HG03196 (cell line): Measurements from ENCODE around the gene UNKL.
"Not testable (repeated sequence)": the region's sequence is repeated elsewhere in the genome, so short reads cannot be mapped to it uniquely, and the experiment has no call there.

Experiments used
- ATAC-seq: cut with Tn5 transposase; IDR thresholded peaks from one replicate; pipeline ENCODE4 v1.9.1; 2021; ENCODE audit not compliant: unreplicated experiment

UNKL gene

GRCh38 chr16:1446296-1447080 lies 32.0 kb upstream of the UNKL start:
- ATAC-seq = no peak

GRCh38 chr16:1445518-1446203 lies 31.2 kb upstream of the UNKL start:
- no peak for ATAC-seq

- ATAC-seq = no peak
These were observed 30.4 kb upstream of the UNKL start for GRCh38 chr16:1444730-1445517.

GRCh38 chr16:1443980-1444729 lies 29.7 kb upstream of the UNKL start, which contains the start of gene CCDC154:
Gene CCDC154 (minus strand): TSS chr16:1444556. CDS start chr16:1444322, 234 bp downstream.
- ATAC-seq = no peak

GRCh38 chr16:1443403-1443973 lies 29.0 kb upstream of the UNKL start:
- no peak for ATAC-seq

- ATAC-seq = no peak
These were observed 28.2 kb upstream of the UNKL start for GRCh38 chr16:1442697-1443096.

GRCh38 chr16:1441391-1441829 lies 26.9 kb upstream of the UNKL start:
- no peak for ATAC-seq

- not testable (repeated sequence) for ATAC-seq
These were observed 25.2 kb upstream of the UNKL start for GRCh38 chr16:1439699-1440074.

GRCh38 chr16:1439058-1439698 lies 24.7 kb upstream of the UNKL start:
- ATAC-seq = no peak

- no peak for ATAC-seq
These were observed 23.9 kb upstream of the UNKL start for GRCh38 chr16:1438229-1439057.

GRCh38 chr16:1437606-1438005 lies 23.1 kb upstream of the UNKL start:
- no peak for ATAC-seq

GRCh38 chr16:1436731-1437355 lies 22.3 kb upstream of the UNKL start:
- no peak for ATAC-seq

GRCh38 chr16:1435921-1436697 lies 21.6 kb upstream of the UNKL start:
- no peak for ATAC-seq

GRCh38 chr16:1434644-1435592 lies 20.4 kb upstream of the UNKL start:
- ATAC-seq = no peak

- ATAC-seq = no peak
These were observed 19.3 kb upstream of the UNKL start for GRCh38 chr16:1433756-1434155.

- ATAC-seq = no peak
These were observed 18.7 kb upstream of the UNKL start for GRCh38 chr16:1433263-1433560.
